ENCODE results near the gene PDK1.
"Not testable (repeated sequence)": the region's sequence is repeated elsewhere in the genome, so short reads cannot be mapped to it uniquely, and the experiment has no call there.

Gene PDK1

GRCh38 chr2:172578054-172578453, 22.2 kb downstream of the PDK1 start:
- no peak for TF ChIP-seq CTCF (IDR thresholded peaks at IDR 0.05; ENCODE audit: insufficient read depth, low read length, poor library complexity, severe bottlenecking)
- DNase-seq (ENCODE audit: extremely low read depth, insufficient read length) = no peak
- no peaks in the 10 kb centered on the region for H3K27me3 ChIP-seq (replicated peaks; ENCODE audit: control insufficient read depth, insufficient read depth, low read length)
- no peaks in the 10 kb centered on the region; the same call in 1 of the 2 replicates for H3K36me3 ChIP-seq (ENCODE audit: control insufficient read depth, insufficient read depth, low read length)
- H3K4me3 ChIP-seq (replicated peaks; ENCODE audit: low read depth, low read length) = no peak overlapping the region

- TF ChIP-seq CTCF (IDR thresholded peaks at IDR 0.05; ENCODE audit: insufficient read depth, low read length, poor library complexity, severe bottlenecking) = no peak
- Histone ChIP-seq H3K4me3 (replicated peaks; ENCODE audit: low read depth, low read length) (no peak overlapping the region), H3K27me3 (replicated peaks; ENCODE audit: control insufficient read depth, insufficient read depth, low read length) (no peaks in the 10 kb centered on the region), H3K36me3 (ENCODE audit: control insufficient read depth, insufficient read depth, low read length) (no peaks in the 10 kb centered on the region; the same call in 1 of the 2 replicates)
- DNase-seq (ENCODE audit: extremely low read depth, insufficient read length) = no peak
Measured at GRCh38 chr2:172578860-172579512, 23.1 kb downstream of the PDK1 start.

- Histone ChIP-seq H3K27me3 (replicated peaks; ENCODE audit: control insufficient read depth, insufficient read depth, low read length) (no peaks in the 10 kb centered on the region), H3K4me3 (replicated peaks; ENCODE audit: low read depth, low read length) (no peak overlapping the region), H3K36me3 (ENCODE audit: control insufficient read depth, insufficient read depth, low read length) (no peaks in the 10 kb centered on the region; the same call in none of the 2 replicates)
- no peak for TF ChIP-seq CTCF (IDR thresholded peaks at IDR 0.05; ENCODE audit: insufficient read depth, low read length, poor library complexity, severe bottlenecking)
- no peak for DNase-seq (ENCODE audit: extremely low read depth, insufficient read length)
Measured at GRCh38 chr2:172580544-172580943, 24.7 kb downstream of the PDK1 start.

GRCh38 chr2:172582656-172583055, 26.8 kb downstream of the PDK1 start:
- no peaks in the 10 kb centered on the region for H3K27me3 ChIP-seq (replicated peaks; ENCODE audit: control insufficient read depth, insufficient read depth, low read length)
- H3K4me3 ChIP-seq (replicated peaks; ENCODE audit: low read depth, low read length) = no peak overlapping the region
- H3K36me3 ChIP-seq (ENCODE audit: control insufficient read depth, insufficient read depth, low read length) = peaks cover 3% of the 10 kb centered on the region
- no peak for DNase-seq (ENCODE audit: extremely low read depth, insufficient read length)
- TF ChIP-seq CTCF (IDR thresholded peaks at IDR 0.05; ENCODE audit: insufficient read depth, low read length, poor library complexity, severe bottlenecking) = no peak

- Histone ChIP-seq H3K36me3 (ENCODE audit: control insufficient read depth, insufficient read depth, low read length) (peaks cover 6% of the 10 kb centered on the region), H3K4me3 (replicated peaks; ENCODE audit: low read depth, low read length) (no peak overlapping the region), H3K27me3 (replicated peaks; ENCODE audit: control insufficient read depth, insufficient read depth, low read length) (no peaks in the 10 kb centered on the region)
- no peak for TF ChIP-seq CTCF (IDR thresholded peaks at IDR 0.05; ENCODE audit: insufficient read depth, low read length, poor library complexity, severe bottlenecking)
- DNase-seq (ENCODE audit: extremely low read depth, insufficient read length) = no peak
Measured at GRCh38 chr2:172586245-172586891, 30.5 kb downstream of the PDK1 start.

GRCh38 chr2:172587231-172587630, 31.3 kb downstream of the PDK1 start:
- not testable (repeated sequence) for H3K36me3 ChIP-seq (ENCODE audit: control insufficient read depth, insufficient read depth, low read length); H3K4me3 ChIP-seq (replicated peaks; ENCODE audit: low read depth, low read length); DNase-seq (ENCODE audit: extremely low read depth, insufficient read length); H3K27me3 ChIP-seq (replicated peaks; ENCODE audit: control insufficient read depth, insufficient read depth, low read length)

Measured in GM06990 (cell line).